Endothelial cell of umbilical vein (primary cell): ENCODE data around the gene LMF1. TPM values are rescaled to one million over a fixed set of nuclear protein-coding genes. Genes with fewer than 3 reads are reported as not detected.

ENCODE experiments used
- BruUV-seq: library from RNA; stranded (reverse); fragments of 400-500 nt; replicated peaks from 2 replicates; lab custom pipeline; 2021; lab: Mats Ljungman, UMichigan
- CTCF ChIA-PET: fragments of 300-600, 350-600 bp; sonication (Branson Sonifier 250); formaldehyde crosslinking; loops from one replicate; lab custom pipeline; 2021; ENCODE audit warnings: antibody characterized with exemption, inconsistent platforms; lab: Charles Lee
- POLR2A ChIA-PET: fragments of 300-600, 350-600 bp; sonication (Branson Sonifier 250); formaldehyde crosslinking; loops from one replicate; lab custom pipeline; 2021; ENCODE audit warnings: antibody characterized with exemption, inconsistent platforms; lab: Charles Lee
- DNase-seq: peaks from one replicate; pipeline ENCODE4 v3.0.0-alpha.2; 2011; ENCODE audit warnings: low read depth, low spot score
- FAIRE-seq: peaks from 2 replicates; lab custom pipeline; 2011; peaks lifted over from hg19 to GRCh38; lab: Jason Lieb, UNC
- H2AFZ ChIP-seq: 2 replicates; pipeline ENCODE4 v1.6.0; 2012; ENCODE audit warnings: low read depth, low read length, control low read depth, inconsistent platforms
- H3K27ac ChIP-seq: 2 replicates; pipeline ENCODE4 v1.5.1; 2011; ENCODE audit warnings: low read depth, mild to moderate bottlenecking, control low read depth, low read length, moderate library complexity; ENCODE audit not compliant: insufficient read depth
- H3K27me3 ChIP-seq, 2 experiments: 2 replicates each; pipeline versions ENCODE4 v1.6.0 to v1.6.1; 2011; ENCODE audit warnings: low read length in 2 of 2, mixed read lengths in 1 of 2; ENCODE audit not compliant: control insufficient read depth in 2 of 2, insufficient read depth in 2 of 2
- H3K36me3 ChIP-seq, 2 experiments: 2 replicates in 1 of 2; 3 replicates in 1 of 2; pipeline ENCODE4 v1.5.1; 2011; ENCODE audit warnings: low read length in 2 of 2, mild to moderate bottlenecking in 1 of 2, moderate library complexity in 1 of 2; ENCODE audit not compliant: control insufficient read depth in 2 of 2, insufficient read depth in 2 of 2; ENCODE audit errors: extremely low read depth in 1 of 2
- H3K4me1 ChIP-seq: 3 replicates; pipeline ENCODE4 v1.5.1; 2011; ENCODE audit warnings: mild to moderate bottlenecking, low read length; ENCODE audit not compliant: control insufficient read depth, insufficient read depth; ENCODE audit errors: extremely low read depth
- H3K4me2 ChIP-seq: 2 replicates; pipeline ENCODE4 v1.6.1; 2011; ENCODE audit warnings: low read length, control low read depth, mixed read lengths; ENCODE audit not compliant: insufficient read depth
- H3K4me3 ChIP-seq, 3 experiments: fragments of 200-600 bp in 1 of 3; sonication (generic), shearing (Covaris generic) in 1 of 3; replicated peaks in 1 of 3; 2 replicates each; pipeline ENCODE4 v1.5.1; 2011 to 2016; ENCODE audit warnings: control low read depth in 3 of 3, low read length in 3 of 3, mild to moderate bottlenecking in 2 of 3, inconsistent platforms in 1 of 3, low read depth in 1 of 3, moderate library complexity in 1 of 3; ENCODE audit not compliant: insufficient read depth in 1 of 3
- H3K79me2 ChIP-seq: 2 replicates; pipeline ENCODE4 v1.6.0; 2012; ENCODE audit warnings: low read length, inconsistent platforms; ENCODE audit not compliant: control insufficient read depth, insufficient read depth
- H3K9ac ChIP-seq: replicated peaks from 2 replicates; pipeline ENCODE3; 2011; ENCODE audit warnings: low read length, control low read depth; ENCODE audit not compliant: insufficient read depth; ENCODE audit errors: extremely low read depth
- H3K9me1 ChIP-seq: replicated peaks from 3 replicates; pipeline ENCODE4 v1.6.0; 2011; ENCODE audit warnings: mild to moderate bottlenecking, low read length; ENCODE audit not compliant: control insufficient read depth, insufficient read depth; ENCODE audit errors: extremely low read depth
- H3K9me3 ChIP-seq: replicated peaks from 2 replicates; pipeline ENCODE4 v1.5.1; 2012; ENCODE audit warnings: low read length, inconsistent platforms; ENCODE audit not compliant: control insufficient read depth, insufficient read depth
- H4K20me1 ChIP-seq: replicated peaks from 2 replicates; pipeline ENCODE3; 2011; ENCODE audit warnings: mild to moderate bottlenecking, low read length; ENCODE audit not compliant: control insufficient read depth, insufficient read depth; ENCODE audit errors: extremely low read depth
- EZH2 ChIP-seq: IDR thresholded peaks from 2 replicates; pipeline ENCODE4 v1.6.1; 2012; ENCODE audit warnings: borderline replicate concordance, low read depth, mild to moderate bottlenecking, moderate library complexity, low read length, inconsistent platforms; ENCODE audit not compliant: severe bottlenecking
- FOS ChIP-seq: IDR thresholded peaks from 2 replicates; pipeline ENCODE4 v1.6.1; 2011; ENCODE audit warnings: mild to moderate bottlenecking, low read length, moderate library complexity, borderline replicate concordance; ENCODE audit not compliant: insufficient read depth
- GATA2 ChIP-seq: IDR thresholded peaks from 2 replicates; pipeline ENCODE4 v1.7.0; 2011; ENCODE audit warnings: low read depth, mild to moderate bottlenecking, moderate library complexity, mixed read lengths, low read length; ENCODE audit not compliant: insufficient read length, insufficient read depth
- JUN ChIP-seq: IDR thresholded peaks from 2 replicates; pipeline ENCODE4 v1.6.1; 2011; ENCODE audit warnings: borderline replicate concordance, low read depth; ENCODE audit not compliant: insufficient read length, insufficient read depth
- MYC ChIP-seq: IDR thresholded peaks from one replicate; pipeline ENCODE4 v1.6.1; 2011; ENCODE audit warnings: mild to moderate bottlenecking, low read depth, low read length
- POLR2A ChIP-seq: IDR thresholded peaks from 2 replicates; pipeline ENCODE4 v1.6.1; 2012; ENCODE audit warnings: low read depth, mild to moderate bottlenecking, control low read depth, low read length
- POLR2AphosphoS5 ChIP-seq: IDR thresholded peaks from 2 replicates; pipeline ENCODE4 v1.6.1; 2012; ENCODE audit warnings: low read depth, mild to moderate bottlenecking, control low read depth, low read length, moderate library complexity; ENCODE audit not compliant: insufficient read depth
- dilution Hi-C: fragments of 300-500 bp; cut with MboI; formaldehyde crosslinking; loops from one replicate; pipeline ENCODE4 v1.15.0; 2019; ENCODE audit warnings: low sequenced_read_pairs; ENCODE audit not compliant: extremely low pct_ligation_motif_present
- intact Hi-C: fragments of 100-400 bp; cut with micrococcal nuclease; formaldehyde crosslinking; loops from one replicate; pipeline ENCODE4 v1.10.0; 2022
- polyA plus RNA-seq, 4 experiments: library from polyadenylated mRNA; depleted of rRNA in 3 of 4; stranded (reverse) in 3 of 4; unstranded in 1 of 4; fragments of >200 nt; gene quantifications; 2 replicates each; pipeline versions ENCODE4 v1.2.1 to v1.2.3, GENCODE V29; 2011 to 2012; ENCODE audit warnings: missing spikeins in 1 of 4
- total RNA-seq: library from RNA; stranded (reverse); gene quantifications from 2 replicates; pipeline ENCODE4 v1.2.3, GENCODE V29; 2021
- TF ChIP-seq, protein P1 (sequence below), 2 donors: IDR thresholded peaks; 1 replicate in 1 of 2; 2 replicates in 1 of 2; pipeline ENCODE4 v1.5.1; 2011; ENCODE audit warnings: low read length in 2 of 2, mild to moderate bottlenecking in 2 of 2, moderate library complexity in 2 of 2, control low read depth in 1 of 2, inconsistent platforms in 1 of 2, low read depth in 1 of 2; ENCODE audit not compliant: insufficient read depth in 1 of 2; ENCODE audit errors: extremely low read depth in 1 of 2
- TF ChIP-seq, protein P2 (sequence below): IDR thresholded peaks from 2 replicates; pipeline ENCODE4 v1.6.1; 2011; ENCODE audit not compliant: insufficient read depth, insufficient read length

Gene LMF1
- total and polyA plus RNA-seq, 2 donors (not counting 3 experiments of a cell fraction or from before 2014, with no cell fraction given): 17.8 TPM

DNA sequence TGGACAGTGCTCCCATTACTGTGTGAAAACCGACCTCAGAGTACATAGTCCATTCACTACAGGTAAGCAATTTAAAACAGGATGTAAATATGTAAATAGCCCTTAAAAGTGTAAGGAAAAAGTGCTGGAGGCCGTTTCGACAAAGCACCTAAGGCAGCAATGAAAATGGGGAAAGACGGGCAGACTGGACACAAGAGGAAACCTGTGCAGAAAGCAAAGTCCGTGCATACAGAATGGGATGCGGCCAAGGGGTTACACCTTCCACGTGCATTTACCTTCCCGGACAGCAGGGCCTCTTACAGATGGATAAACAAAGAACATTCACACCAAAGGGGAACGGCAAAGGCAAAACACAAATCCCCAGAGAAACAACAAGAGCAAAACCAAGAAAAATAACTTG, 32.0 kb downstream of the LMF1 start:
- no peaks in the 10 kb centered on the region for H3K79me2 ChIP-seq
- ChIA-PET POLR2A (no interaction called here), CTCF (no interaction called here)
- H4K20me1 ChIP-seq: peaks cover 2% of the 10 kb centered on the region
- FAIRE-seq: no peak
- H3K4me3 ChIP-seq: no peak overlapping the region
- dilution Hi-C loops: no loop called here
- H3K9me3 ChIP-seq: peaks cover 3% of the 10 kb centered on the region
- H3K4me2 ChIP-seq: no peak overlapping the region
- DNase-seq: no peak
- no peak overlapping the region for H2AFZ ChIP-seq
- no peaks in the 10 kb centered on the region for H3K36me3 ChIP-seq
- H3K4me1 ChIP-seq: no peaks in the 10 kb centered on the region
- H3K27me3 ChIP-seq: no peaks in the 10 kb centered on the region
- intact Hi-C loops: no loop called here
- TF ChIP-seq, protein P1, sequence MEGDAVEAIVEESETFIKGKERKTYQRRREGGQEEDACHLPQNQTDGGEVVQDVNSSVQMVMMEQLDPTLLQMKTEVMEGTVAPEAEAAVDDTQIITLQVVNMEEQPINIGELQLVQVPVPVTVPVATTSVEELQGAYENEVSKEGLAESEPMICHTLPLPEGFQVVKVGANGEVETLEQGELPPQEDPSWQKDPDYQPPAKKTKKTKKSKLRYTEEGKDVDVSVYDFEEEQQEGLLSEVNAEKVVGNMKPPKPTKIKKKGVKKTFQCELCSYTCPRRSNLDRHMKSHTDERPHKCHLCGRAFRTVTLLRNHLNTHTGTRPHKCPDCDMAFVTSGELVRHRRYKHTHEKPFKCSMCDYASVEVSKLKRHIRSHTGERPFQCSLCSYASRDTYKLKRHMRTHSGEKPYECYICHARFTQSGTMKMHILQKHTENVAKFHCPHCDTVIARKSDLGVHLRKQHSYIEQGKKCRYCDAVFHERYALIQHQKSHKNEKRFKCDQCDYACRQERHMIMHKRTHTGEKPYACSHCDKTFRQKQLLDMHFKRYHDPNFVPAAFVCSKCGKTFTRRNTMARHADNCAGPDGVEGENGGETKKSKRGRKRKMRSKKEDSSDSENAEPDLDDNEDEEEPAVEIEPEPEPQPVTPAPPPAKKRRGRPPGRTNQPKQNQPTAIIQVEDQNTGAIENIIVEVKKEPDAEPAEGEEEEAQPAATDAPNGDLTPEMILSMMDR (IDR thresholded peaks at IDR 0.05; ENCODE audit: extremely low read depth in 1 of 2, insufficient read depth in 1 of 2, low read depth in 1 of 2, low read length in 2 of 2): no peak
- TF ChIP-seq GATA2 (no peak), EZH2 (no peak), FOS (no peak), JUN (no peak), POLR2A (no peak), MYC (no peak), POLR2AphosphoS5 (no peak)
- TF ChIP-seq, protein P2, sequence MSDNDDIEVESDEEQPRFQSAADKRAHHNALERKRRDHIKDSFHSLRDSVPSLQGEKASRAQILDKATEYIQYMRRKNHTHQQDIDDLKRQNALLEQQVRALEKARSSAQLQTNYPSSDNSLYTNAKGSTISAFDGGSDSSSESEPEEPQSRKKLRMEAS: no peak
- H3K27ac ChIP-seq: no peak overlapping the region
- H3K9ac ChIP-seq: no peak overlapping the region
- no peaks in the 10 kb centered on the region for H3K9me1 ChIP-seq
- no TSS peak for BruUV-seq
